ENCODE data around the gene TMEM171. TPM values are rescaled to one million over a fixed set of nuclear protein-coding genes. Genes with fewer than 3 reads are reported as not detected.

TMEM171 gene
- total RNA-seq (ENCODE audit: low replicate concordance): not detected in 2 replicates

- Mint-ChIP-seq H3K27me3 (ENCODE audit: insufficient read depth, low read depth) (peaks cover 39% of the 10 kb centered on the region), H3K27ac (no peak within 1 kb of the TSS), H3K4me3 (peak within 1 kb of the TSS; percentile 78), H3K36me3 (no peaks in the 10 kb centered on the region), H3K4me1 (peaks cover 4% of the 10 kb centered on the region), H3K9me3 (peaks cover 2% of the 10 kb centered on the region)
- H3F3A ChIP-seq (ENCODE audit: low read depth): peaks cover 13% of the 10 kb centered on the region
- peak within 1 kb of the TSS; percentile 63 for H3K4me3 ChIP-seq
- H3K4me1 ChIP-seq: no peaks in the 10 kb centered on the region
- peak within 1 kb of the TSS; percentile 98 for H3K4me2 ChIP-seq
- TF ChIP-seq EZH2phosphoT487 (IDR thresholded peaks at IDR 0.05): peak; percentile 54
- peak; percentile 77 for TF ChIP-seq EZH2 (IDR thresholded peaks at IDR 0.05)
- no peak for TF ChIP-seq CTCF (IDR thresholded peaks at IDR 0.05)
- no peak within 1 kb of the TSS for H3K27ac ChIP-seq
- peak within 1 kb of the TSS; percentile 96 for H2AFZ ChIP-seq (replicated peaks)
- H3K9me3 ChIP-seq (ENCODE audit: low read depth): no peaks in the 10 kb centered on the region
- peak; percentile 87 for DNase-seq (ENCODE audit: low spot score)
- no peaks in the 10 kb centered on the region for H3K79me2 ChIP-seq (ENCODE audit: low read depth)
- no peaks in the 10 kb centered on the region for H3K36me3 ChIP-seq
- H3K27me3 ChIP-seq: peaks cover 90% of the 10 kb centered on the region
- H4K20me1 ChIP-seq (ENCODE audit: low read depth): peaks cover 6% of the 10 kb centered on the region
- no peak within 1 kb of the TSS for H3K9ac ChIP-seq
Observed at GRCh38 chr5:73120222-73121118, at the start of gene TMEM171. Gene TMEM171, plus strand, starts transcription at chr5:73120575. Its CDS starts 2,799 bp downstream, at chr5:73123374.

DNA sequence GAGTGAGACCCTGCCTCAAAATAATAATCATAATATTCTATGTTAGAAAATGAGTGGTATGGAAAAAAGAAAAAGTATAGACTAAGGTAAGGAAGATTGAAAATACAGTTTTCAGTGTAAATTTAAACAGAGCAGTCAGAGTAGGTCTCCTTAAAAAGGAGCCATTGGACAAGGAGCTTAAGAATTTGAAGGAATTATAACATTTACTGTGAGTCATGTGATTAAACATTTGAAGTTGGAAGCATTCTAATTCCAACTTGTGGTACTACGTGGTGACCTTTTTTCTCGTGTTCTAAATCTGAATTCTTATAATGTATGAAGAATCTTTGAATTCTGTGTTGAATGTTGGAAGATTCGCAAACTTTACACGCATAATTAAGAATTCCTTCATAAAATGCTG, 39.3 kb upstream of the TMEM171 start:
- Histone ChIP-seq H3K27me3 (no peaks in the 10 kb centered on the region), H3F3A (ENCODE audit: low read depth) (peaks cover 11% of the 10 kb centered on the region), H2AFZ (replicated peaks) (no peak overlapping the region), H3K4me1 (no peaks in the 10 kb centered on the region), H3K9me3 (ENCODE audit: low read depth) (no peaks in the 10 kb centered on the region), H3K27ac (no peak overlapping the region), H3K79me2 (ENCODE audit: low read depth) (no peaks in the 10 kb centered on the region), H4K20me1 (ENCODE audit: low read depth) (peaks cover 4% of the 10 kb centered on the region), H3K36me3 (no peaks in the 10 kb centered on the region), H3K4me3 (no peak overlapping the region), H3K4me2 (no peak overlapping the region), H3K9ac (no peak overlapping the region)
- DNase-seq (ENCODE audit: low spot score): no peak
- H3K27ac Mint-ChIP-seq: no peak overlapping the region
- H3K9me3 Mint-ChIP-seq: no peaks in the 10 kb centered on the region
- H3K27me3 Mint-ChIP-seq (ENCODE audit: insufficient read depth, low read depth): no peaks in the 10 kb centered on the region
- no peaks in the 10 kb centered on the region for H3K36me3 Mint-ChIP-seq
- TF ChIP-seq EZH2 (IDR thresholded peaks at IDR 0.05) (no peak), CTCF (IDR thresholded peaks at IDR 0.05) (no peak), EZH2phosphoT487 (IDR thresholded peaks at IDR 0.05) (no peak)
- no peaks in the 10 kb centered on the region for H3K4me1 Mint-ChIP-seq
- no peak overlapping the region for H3K4me3 Mint-ChIP-seq

- Histone ChIP-seq H2AFZ (replicated peaks) (no peak overlapping the region), H3K4me2 (no peak overlapping the region), H3K4me1 (no peaks in the 10 kb centered on the region), H3K36me3 (peaks cover 6% of the 10 kb centered on the region), H3K79me2 (ENCODE audit: low read depth) (no peaks in the 10 kb centered on the region), H3K27ac (no peak overlapping the region), H3K27me3 (no peaks in the 10 kb centered on the region), H3K9me3 (ENCODE audit: low read depth) (no peaks in the 10 kb centered on the region), H3K4me3 (no peak overlapping the region), H3K9ac (no peak overlapping the region), H4K20me1 (ENCODE audit: low read depth) (peaks cover 4% of the 10 kb centered on the region), H3F3A (ENCODE audit: low read depth) (peaks cover 4% of the 10 kb centered on the region)
- H3K9me3 Mint-ChIP-seq: no peaks in the 10 kb centered on the region
- H3K36me3 Mint-ChIP-seq: no peaks in the 10 kb centered on the region
- H3K27ac Mint-ChIP-seq: no peak overlapping the region
- TF ChIP-seq EZH2 (IDR thresholded peaks at IDR 0.05): no peak
- no peak for TF ChIP-seq EZH2phosphoT487 (IDR thresholded peaks at IDR 0.05)
- TF ChIP-seq CTCF (IDR thresholded peaks at IDR 0.05): no peak
- H3K4me1 Mint-ChIP-seq: no peaks in the 10 kb centered on the region
- H3K4me3 Mint-ChIP-seq: no peak overlapping the region
- H3K27me3 Mint-ChIP-seq (ENCODE audit: insufficient read depth, low read depth): no peaks in the 10 kb centered on the region
- DNase-seq (ENCODE audit: low spot score): no peak
Observed at GRCh38 chr5:73088026-73088425, 32.3 kb upstream of the TMEM171 start.

All from neural progenitor cell (in vitro differentiated cells).